ENCODE data around the gene ALX4.

The ALX4 gene

GRCh38 chr11:44258839-44259420, 51.0 kb downstream of the ALX4 start:
- no peak for TF ChIP-seq CTCF (IDR thresholded peaks at IDR 0.05)

GRCh38 chr11:44258190-44258489, 51.8 kb downstream of the ALX4 start:
- TF ChIP-seq CTCF (IDR thresholded peaks at IDR 0.05): no peak

GRCh38 chr11:44257338-44258189, 52.4 kb downstream of the ALX4 start:
- TF ChIP-seq CTCF (IDR thresholded peaks at IDR 0.05): no peak

- no peak for TF ChIP-seq CTCF (IDR thresholded peaks at IDR 0.05)
Observed at GRCh38 chr11:44256673-44257291, 53.2 kb downstream of the ALX4 start.

GRCh38 chr11:44255406-44256071, 54.4 kb downstream of the ALX4 start:
- no peak for TF ChIP-seq CTCF (IDR thresholded peaks at IDR 0.05)

- TF ChIP-seq CTCF (IDR thresholded peaks at IDR 0.05): no peak
Observed at GRCh38 chr11:44252999-44253602, 56.8 kb downstream of the ALX4 start.

- TF ChIP-seq CTCF (IDR thresholded peaks at IDR 0.05): no peak
Observed at GRCh38 chr11:44250421-44250820, 59.5 kb downstream of the ALX4 start.
